Bronchial epithelial cell (primary cell): ENCODE data around the gene SMIM10. TPM values are rescaled to one million over a fixed set of nuclear protein-coding genes. Genes with fewer than 3 reads are reported as not detected.
"Not testable (repeated sequence)": the region's sequence is repeated elsewhere in the genome, so short reads cannot be mapped to it uniquely, and the experiment has no call there.

Experiments
- DNase-seq: peaks from one replicate; pipeline ENCODE4 v3.0.0-alpha.2; 2010; ENCODE audit warnings: low read depth
- FAIRE-seq: peaks from 2 replicates; lab custom pipeline; 2011; peaks lifted over from hg19 to GRCh38; lab: Jason Lieb, UNC
- H3K27me3 ChIP-seq: 2 replicates; pipeline ENCODE4 v1.5.1; 2011; ENCODE audit warnings: low read length; ENCODE audit not compliant: control insufficient read depth, insufficient read depth
- H3K36me3 ChIP-seq: 2 replicates; pipeline ENCODE4 v1.5.1; 2011; ENCODE audit warnings: low read length; ENCODE audit not compliant: control insufficient read depth, insufficient read depth
- H3K4me3 ChIP-seq: 2 replicates; pipeline ENCODE4 v1.5.1; 2011; ENCODE audit warnings: mild to moderate bottlenecking, low read depth, low read length, control low read depth
- total RNA-seq: library from RNA; depleted of rRNA; stranded (reverse); fragments of >200 nt; gene quantifications from 2 replicates; pipeline ENCODE4 v1.2.1, GENCODE V29; 2014
- TF ChIP-seq, protein P1 (sequence below): IDR thresholded peaks from 2 replicates; pipeline ENCODE4 v1.5.1; 2011; ENCODE audit warnings: mild to moderate bottlenecking, moderate library complexity, low read length, control low read depth, inconsistent platforms; ENCODE audit not compliant: insufficient read depth, severe bottlenecking

SMIM10 gene
- not detected in 2 replicates for total RNA-seq

DNA sequence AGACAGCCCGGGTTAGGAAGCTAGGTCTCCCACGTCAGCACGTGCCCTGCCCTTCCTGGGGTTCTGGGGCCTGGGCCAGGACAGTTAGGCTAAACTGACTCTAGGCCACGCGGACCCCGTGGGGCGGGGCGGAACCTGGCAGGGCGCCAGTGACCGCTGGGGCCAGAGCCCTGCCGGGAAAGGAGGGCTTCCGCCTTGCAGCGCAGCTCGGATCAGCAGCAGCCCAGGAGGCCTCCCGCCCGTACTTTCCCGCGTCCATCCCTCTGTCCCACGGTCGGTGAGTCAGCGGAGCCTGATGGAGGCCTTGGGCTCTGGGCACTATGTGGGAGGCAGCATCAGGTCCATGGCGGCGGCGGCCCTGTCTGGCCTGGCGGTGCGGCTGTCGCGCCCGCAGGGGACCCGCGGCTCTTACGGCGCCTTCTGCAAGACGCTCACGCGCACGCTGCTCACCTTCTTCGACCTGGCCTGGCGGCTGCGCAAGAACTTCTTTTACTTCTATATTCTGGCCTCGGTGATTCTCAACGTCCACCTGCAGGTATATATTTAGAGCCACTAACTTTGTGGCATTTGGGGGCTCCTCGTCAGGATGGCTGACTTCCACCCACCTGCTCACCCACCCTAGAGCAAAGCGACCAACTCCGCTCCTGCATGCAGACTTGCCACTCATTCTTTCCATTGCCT is at the start of gene SMIM10:
TSS of gene SMIM10 (plus strand) at position 191 of the 681 bp plus-strand sequence. CDS start at position 296, 105 bp downstream.
- Histone ChIP-seq H3K36me3 (no peaks in the 10 kb centered on the region), H3K4me3 (peak within 1 kb of the TSS; percentile 18), H3K27me3 (no peaks in the 10 kb centered on the region)
- DNase-seq (peak; percentile 45), FAIRE-seq (no peak)
- TF ChIP-seq, protein P1, sequence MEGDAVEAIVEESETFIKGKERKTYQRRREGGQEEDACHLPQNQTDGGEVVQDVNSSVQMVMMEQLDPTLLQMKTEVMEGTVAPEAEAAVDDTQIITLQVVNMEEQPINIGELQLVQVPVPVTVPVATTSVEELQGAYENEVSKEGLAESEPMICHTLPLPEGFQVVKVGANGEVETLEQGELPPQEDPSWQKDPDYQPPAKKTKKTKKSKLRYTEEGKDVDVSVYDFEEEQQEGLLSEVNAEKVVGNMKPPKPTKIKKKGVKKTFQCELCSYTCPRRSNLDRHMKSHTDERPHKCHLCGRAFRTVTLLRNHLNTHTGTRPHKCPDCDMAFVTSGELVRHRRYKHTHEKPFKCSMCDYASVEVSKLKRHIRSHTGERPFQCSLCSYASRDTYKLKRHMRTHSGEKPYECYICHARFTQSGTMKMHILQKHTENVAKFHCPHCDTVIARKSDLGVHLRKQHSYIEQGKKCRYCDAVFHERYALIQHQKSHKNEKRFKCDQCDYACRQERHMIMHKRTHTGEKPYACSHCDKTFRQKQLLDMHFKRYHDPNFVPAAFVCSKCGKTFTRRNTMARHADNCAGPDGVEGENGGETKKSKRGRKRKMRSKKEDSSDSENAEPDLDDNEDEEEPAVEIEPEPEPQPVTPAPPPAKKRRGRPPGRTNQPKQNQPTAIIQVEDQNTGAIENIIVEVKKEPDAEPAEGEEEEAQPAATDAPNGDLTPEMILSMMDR = no peak

DNA sequence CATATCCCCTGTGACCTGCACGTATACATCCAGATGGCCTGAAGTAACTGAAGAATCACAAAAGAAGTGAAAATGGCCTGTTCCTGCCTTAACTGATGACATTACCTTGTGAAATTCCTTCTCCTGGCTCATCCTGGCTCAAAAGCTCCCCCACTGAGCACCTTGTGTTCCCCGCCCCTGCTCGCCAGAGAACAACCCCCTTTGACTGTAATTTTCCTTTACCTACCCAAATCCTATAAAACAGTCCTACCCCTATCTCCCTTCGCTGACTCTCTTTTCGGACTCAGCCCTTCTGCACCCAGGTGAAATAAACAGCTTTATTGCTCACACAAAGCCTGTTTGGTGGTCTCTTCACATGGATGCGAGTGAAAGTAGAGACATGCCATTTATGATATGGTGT is 44.4 kb upstream of the SMIM10 start:
- not testable (repeated sequence) for H3K36me3 ChIP-seq, H3K4me3 ChIP-seq, H3K27me3 ChIP-seq, FAIRE-seq, DNase-seq

DNA sequence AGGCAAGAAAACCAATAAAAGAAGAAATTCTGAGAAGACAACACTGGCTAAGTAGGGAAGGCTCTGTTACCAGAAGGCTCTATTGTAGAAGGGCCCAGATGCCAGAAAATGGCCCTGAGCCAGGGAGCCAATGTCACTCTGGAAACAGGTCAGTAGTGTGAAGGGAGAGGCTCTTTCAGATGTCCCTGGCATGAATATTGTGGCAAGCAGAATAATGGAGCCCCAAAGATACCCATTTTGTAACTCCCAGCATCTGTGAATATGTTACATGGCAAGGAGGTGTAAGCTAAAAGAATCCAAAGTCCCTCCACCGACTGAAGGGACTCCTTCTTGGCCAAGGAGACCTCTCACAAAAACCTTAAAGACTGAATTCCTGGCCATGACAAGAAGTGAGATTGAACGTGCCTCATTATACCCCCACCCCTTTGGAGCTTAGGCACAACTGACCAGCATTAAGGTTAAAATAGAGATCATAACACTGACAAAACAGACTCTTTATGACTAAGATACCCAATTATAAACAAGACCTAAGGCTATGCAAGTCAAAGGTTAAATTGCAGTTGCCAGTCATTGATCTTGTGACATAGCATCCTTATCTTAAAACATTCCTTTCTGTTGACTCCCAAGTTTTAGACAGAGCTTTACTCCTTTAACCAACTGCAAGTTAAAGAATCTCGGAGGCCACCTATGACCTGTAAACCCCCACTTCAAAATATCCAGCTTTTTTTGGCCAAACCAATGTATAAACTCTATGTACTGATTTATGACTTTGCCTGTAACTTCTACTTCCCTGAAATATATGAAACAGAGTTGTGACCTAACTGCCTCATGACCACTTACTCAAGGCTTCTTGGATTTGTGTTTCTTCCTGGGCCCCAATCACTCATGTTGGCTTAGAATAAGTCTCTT is 42.2 kb upstream of the SMIM10 start:
- DNase-seq (peak; percentile 65), FAIRE-seq (no peak)
- no peaks in the 10 kb centered on the region for H3K36me3 ChIP-seq
- TF ChIP-seq, protein P1 = no peak
- H3K27me3 ChIP-seq = no peaks in the 10 kb centered on the region
- H3K4me3 ChIP-seq = no peak overlapping the region

DNA sequence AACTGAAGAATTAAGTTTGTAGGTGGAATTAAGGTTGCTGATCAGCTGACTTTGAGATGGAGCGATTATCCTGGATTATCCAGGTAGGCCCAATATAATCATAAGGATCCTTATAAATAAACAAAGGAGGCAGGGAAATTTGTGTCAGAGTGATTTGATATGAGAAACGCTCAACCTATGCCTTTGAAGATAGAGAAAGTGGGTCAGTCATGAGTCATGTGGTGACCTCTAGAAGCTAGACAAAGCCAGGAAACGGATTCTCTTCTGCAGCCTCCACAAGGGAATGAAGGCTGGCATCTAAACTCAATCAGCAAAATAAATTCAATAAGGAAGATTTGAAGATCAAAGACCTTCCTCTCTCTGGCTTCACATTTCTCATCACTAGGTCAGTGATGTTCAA is 41.5 kb upstream of the SMIM10 start:
- H3K4me3 ChIP-seq = no peak overlapping the region
- FAIRE-seq (no peak), DNase-seq (peak; percentile 33)
- no peaks in the 10 kb centered on the region for H3K36me3 ChIP-seq
- H3K27me3 ChIP-seq = no peaks in the 10 kb centered on the region
- TF ChIP-seq, protein P1 = no peak

DNA sequence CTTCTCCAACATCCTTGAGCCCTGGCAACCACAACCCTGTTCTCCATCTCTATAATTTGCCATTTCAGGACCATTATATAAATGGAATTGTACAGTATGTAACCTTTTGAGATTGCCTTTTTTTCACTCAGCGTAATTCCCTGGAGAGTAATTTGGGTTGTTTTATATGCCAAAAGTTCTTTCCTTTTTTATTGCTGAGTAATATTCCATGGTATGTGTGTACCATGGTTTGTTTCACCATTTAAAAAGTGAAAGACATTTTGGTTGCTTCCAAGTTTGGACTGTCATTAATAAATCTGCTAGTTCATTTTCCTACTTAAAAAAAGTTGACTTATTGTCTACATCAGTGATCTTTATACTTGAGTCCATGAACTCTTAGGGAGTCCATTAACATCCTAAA is 33.0 kb upstream of the SMIM10 start:
- no peak overlapping the region for H3K4me3 ChIP-seq
- TF ChIP-seq, protein P1 = no peak
- no peaks in the 10 kb centered on the region for H3K27me3 ChIP-seq
- FAIRE-seq (no peak), DNase-seq (no peak)
- H3K36me3 ChIP-seq = no peaks in the 10 kb centered on the region

DNA sequence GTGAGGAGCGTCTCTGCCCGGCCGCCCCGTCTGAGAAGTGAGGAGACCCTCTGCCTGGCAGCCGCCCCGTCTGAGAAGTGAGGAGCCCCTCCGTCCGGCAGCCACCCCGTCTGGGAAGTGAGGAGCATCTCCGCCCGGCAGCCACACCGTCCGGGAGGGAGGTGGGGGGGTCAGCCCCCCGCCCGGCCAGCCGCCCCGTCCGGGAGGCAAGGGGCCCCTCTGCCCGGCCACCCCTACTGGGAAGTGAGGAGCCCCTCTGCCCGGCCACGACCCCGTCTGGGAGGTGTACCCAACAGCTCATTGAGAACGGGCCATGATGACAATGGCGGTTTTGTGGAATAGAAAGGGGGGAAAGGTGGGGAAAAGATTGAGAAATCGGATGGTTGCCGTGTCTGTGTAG is 30.4 kb upstream of the SMIM10 start:
- not testable (repeated sequence) for DNase-seq, H3K36me3 ChIP-seq, FAIRE-seq

More for the DNA sequence above, 30.4 kb upstream of the SMIM10 start:
- H3K4me3 ChIP-seq, H3K27me3 ChIP-seq: not testable (repeated sequence)
